ENCODE measurements around the gene NDRG4. TPM values are rescaled to one million over a fixed set of nuclear protein-coding genes. Genes with fewer than 3 reads are reported as not detected.

NDRG4 gene
- total and polyA plus RNA-seq, 12 donors = 139 to 952 (median 336) TPM

GRCh38 chr16:58532414-58532813 is 32.5 kb downstream of the NDRG4 start:
- DNase-seq = no peak
- no peak overlapping the region for H3K27ac ChIP-seq
- intact Hi-C loops (cut with DNase I) = no loop called here
- WGBS, 4 donors = 86 to 93% (median 92%) methylated on average over 3 of the region's 3 CpGs
- H3K4me3 ChIP-seq = no peak overlapping the region
- peaks cover 0 to 94% of the 10 kb centered on the region in 2 donors for H3K36me3 ChIP-seq (replicated peaks in 1 of 2)
- peaks cover 14 to 20% of the 10 kb centered on the region in 2 donors for H3K4me1 ChIP-seq (replicated peaks in 1 of 2)
- no peaks in the 10 kb centered on the region for H3K27me3 ChIP-seq
- TF ChIP-seq CTCF (IDR thresholded peaks at IDR 0.05) (no peak), POLR2A (IDR thresholded peaks at IDR 0.05) (no peak)
- H3K9me3 ChIP-seq (replicated peaks in 1 of 3) = no peaks in the 10 kb centered on the region

- WGBS, 4 donors = 79 to 86% (median 80%) methylated on average over 14 of the region's 14 CpGs
- peaks cover 14 to 20% of the 10 kb centered on the region in 2 donors for H3K4me1 ChIP-seq (replicated peaks in 1 of 2)
- intact Hi-C loops (cut with DNase I) = no loop called here
- H3K4me3 ChIP-seq = no peak overlapping the region
- H3K27ac ChIP-seq = no peak overlapping the region
- TF ChIP-seq POLR2A (IDR thresholded peaks at IDR 0.05) = no peak
- no peak for TF ChIP-seq CTCF (IDR thresholded peaks at IDR 0.05)
- peak in 3 of 7 donors; percentile 29 to 54 (median 48) for DNase-seq
- peaks cover 0 to 97% of the 10 kb centered on the region in 2 donors for H3K36me3 ChIP-seq (replicated peaks in 1 of 2)
- no peaks in the 10 kb centered on the region for H3K27me3 ChIP-seq
- H3K9me3 ChIP-seq (replicated peaks in 1 of 3) = no peaks in the 10 kb centered on the region
Observed at GRCh38 chr16:58533751-58534470, 34.0 kb downstream of the NDRG4 start.

DNA sequence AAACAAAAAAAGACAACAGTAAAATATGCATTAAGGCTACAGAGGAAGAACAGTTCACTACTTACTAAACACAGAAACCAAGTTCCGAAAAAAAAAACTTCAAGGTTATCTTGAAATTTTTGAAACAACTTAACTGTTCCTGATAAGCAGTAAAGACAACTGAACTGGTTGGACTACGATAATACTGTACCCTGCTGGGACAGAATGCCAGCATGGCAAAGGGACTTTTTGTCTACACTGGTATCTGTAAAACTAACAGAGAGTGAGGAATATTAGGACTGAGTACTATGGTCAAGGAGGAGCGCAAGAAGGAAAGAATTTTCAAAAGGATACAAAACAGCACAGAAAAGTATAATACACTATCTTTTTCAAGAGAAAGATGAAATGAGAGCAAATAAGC is 35.2 kb downstream of the NDRG4 start:
- TF ChIP-seq CTCF (IDR thresholded peaks at IDR 0.05) (no peak), POLR2A (IDR thresholded peaks at IDR 0.05) (no peak)
- WGBS, 4 donors = 55 to 58% (median 57%) methylated on average over 3 of the region's 3 CpGs
- peaks cover 0 to 97% of the 10 kb centered on the region in 2 donors for H3K36me3 ChIP-seq (replicated peaks in 1 of 2)

DNA sequence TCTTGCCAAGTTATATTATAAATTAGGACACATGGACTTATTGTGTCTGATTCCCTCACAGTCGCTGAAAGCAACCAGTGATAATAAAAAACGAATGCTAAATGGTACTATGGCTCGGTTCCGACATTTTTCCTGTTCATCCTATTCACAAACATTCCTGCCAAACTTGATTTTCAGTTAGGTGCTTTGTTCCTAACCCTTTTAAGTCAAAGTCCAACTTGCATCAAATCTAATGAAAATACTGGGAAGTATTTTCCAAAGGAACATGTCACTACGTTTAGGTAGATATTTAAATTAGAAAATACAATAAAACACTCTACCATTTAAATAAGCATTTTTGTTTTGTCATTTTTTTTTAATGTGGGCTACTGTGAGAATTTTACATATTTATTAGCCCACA is 36.3 kb downstream of the NDRG4 start:
- no peaks in the 10 kb centered on the region for H3K27me3 ChIP-seq
- DNase-seq = no peak
- no peak overlapping the region for H3K4me3 ChIP-seq
- WGBS, 4 donors = 50 to 63% (median 56%) methylated on average over 5 of the region's 5 CpGs
- peaks cover 14 to 20% of the 10 kb centered on the region in 2 donors for H3K4me1 ChIP-seq (replicated peaks in 1 of 2)
- no peak for TF ChIP-seq POLR2A (IDR thresholded peaks at IDR 0.05)
- TF ChIP-seq CTCF (IDR thresholded peaks at IDR 0.05) = no peak
- H3K9me3 ChIP-seq (replicated peaks in 1 of 3) = no peaks in the 10 kb centered on the region
- peaks cover 0 to 98% of the 10 kb centered on the region in 2 donors for H3K36me3 ChIP-seq (replicated peaks in 1 of 2)
- H3K27ac ChIP-seq = no peak overlapping the region
- intact Hi-C loops (cut with DNase I) = no loop called here

More for the DNA sequence above, 35.2 kb downstream of the NDRG4 start:
- no peak for DNase-seq
- Histone ChIP-seq H3K27me3 (no peaks in the 10 kb centered on the region), H3K9me3 (replicated peaks in 1 of 3) (no peaks in the 10 kb centered on the region), H3K27ac (peak overlapping the region in 1 of 5 donors; percentile 1), H3K4me1 (replicated peaks in 1 of 2) (peaks cover 14 to 20% of the 10 kb centered on the region in 2 donors), H3K4me3 (no peak overlapping the region)
- intact Hi-C loops (cut with DNase I) = no loop called here
